CD4-positive, CD25-positive, alpha-beta regulatory T cell (primary cell): ENCODE measurements around the gene TP63. TPM values are rescaled to one million over a fixed set of nuclear protein-coding genes. Genes with fewer than 3 reads are reported as not detected.
A peak's percentile ranks its signal among the peaks of the same experiment; 100 is the strongest.

Source experiments
- ATAC-seq, 2 donors: fragments of 150-1000 bp; cut with Tn5 transposase; one replicate each; pipeline ENCODE4 v1.10.0; 2021; ENCODE audit warnings: low read depth in 2 of 2, moderate number of reproducible peaks in 2 of 2, moderate library complexity in 1 of 2
- DNase-seq, 3 donors: peaks; one replicate each; pipeline versions ENCODE4 v3.0.0 to v3.0.0-alpha.2; 2012 to 2022; ENCODE audit warnings: mixed read lengths in 1 of 3
- H3K27ac ChIP-seq: one replicate; pipeline ENCODE4 v1.7.0; 2013; ENCODE audit warnings: mild to moderate bottlenecking, low read length; ENCODE audit not compliant: insufficient read depth, poor library complexity, severe bottlenecking
- H3K27me3 ChIP-seq: one replicate; pipeline ENCODE4 v1.7.0; 2013; ENCODE audit warnings: low read length; ENCODE audit not compliant: control insufficient read depth, insufficient read depth
- H3K36me3 ChIP-seq: one replicate; pipeline ENCODE4 v1.7.0; 2013; ENCODE audit warnings: mild to moderate bottlenecking, low read length, moderate library complexity; ENCODE audit not compliant: control insufficient read depth, insufficient read depth
- H3K4me1 ChIP-seq: 2 replicates; pipeline ENCODE4 v1.7.0; 2013; ENCODE audit warnings: mild to moderate bottlenecking, low read length; ENCODE audit not compliant: insufficient read depth, control insufficient read depth, poor library complexity, severe bottlenecking
- H3K4me3 ChIP-seq: one replicate; pipeline ENCODE4 v1.7.0; 2013; ENCODE audit warnings: low read depth, mild to moderate bottlenecking, low read length, moderate library complexity
- H3K9me3 ChIP-seq, 2 experiments: 1 replicate in 1 of 2; 2 replicates in 1 of 2; pipeline ENCODE4 v1.7.0; 2013; ENCODE audit warnings: low read length in 2 of 2, mild to moderate bottlenecking in 1 of 2, moderate library complexity in 1 of 2; ENCODE audit not compliant: control insufficient read depth in 2 of 2
- H3K27ac Mint-ChIP-seq, 3 donors: one replicate each; pipeline ENCODE4 v1.8.0; 2020 to 2022; ENCODE audit warnings: mild to moderate bottlenecking in 3 of 3, mixed read lengths in 3 of 3, moderate library complexity in 2 of 3
- H3K27me3 Mint-ChIP-seq: one replicate; pipeline ENCODE4 v1.8.0; 2022; ENCODE audit warnings: mild to moderate bottlenecking, mixed read lengths
- H3K36me3 Mint-ChIP-seq: one replicate; pipeline ENCODE4 v1.8.0; 2020; ENCODE audit warnings: mixed read lengths
- H3K4me1 Mint-ChIP-seq, 4 donors: one replicate each; pipeline ENCODE4 v1.8.0; 2020 to 2022; ENCODE audit warnings: mixed read lengths in 4 of 4, mild to moderate bottlenecking in 1 of 4
- H3K4me3 Mint-ChIP-seq, 4 donors: one replicate each; pipeline ENCODE4 v1.8.0; 2020 to 2022; ENCODE audit warnings: mild to moderate bottlenecking in 4 of 4, mixed read lengths in 4 of 4, moderate library complexity in 3 of 4
- H3K9me3 Mint-ChIP-seq, 7 donors: one replicate each; pipeline ENCODE4 v1.8.0; 2020 to 2022; ENCODE audit warnings: mixed read lengths in 7 of 7, mild to moderate bottlenecking in 3 of 7, moderate library complexity in 2 of 7
- polyA plus RNA-seq, 4 donors: library from polyadenylated mRNA; unstranded; fragments of 300-500 nt; fragmentation: Illumina TruSeq; gene quantifications; one replicate each; pipeline ENCODE4 v1.2.3, GENCODE V29; 2021
- total RNA-seq: library from RNA; stranded (reverse); gene quantifications from one replicate; pipeline ENCODE4 v1.2.3, GENCODE V29; 2022

Gene TP63
- total and polyA plus RNA-seq, 5 donors from 2014 or later = 0.10 to 0.89 (median 0.20) TPM; not detected in 1

DNA sequence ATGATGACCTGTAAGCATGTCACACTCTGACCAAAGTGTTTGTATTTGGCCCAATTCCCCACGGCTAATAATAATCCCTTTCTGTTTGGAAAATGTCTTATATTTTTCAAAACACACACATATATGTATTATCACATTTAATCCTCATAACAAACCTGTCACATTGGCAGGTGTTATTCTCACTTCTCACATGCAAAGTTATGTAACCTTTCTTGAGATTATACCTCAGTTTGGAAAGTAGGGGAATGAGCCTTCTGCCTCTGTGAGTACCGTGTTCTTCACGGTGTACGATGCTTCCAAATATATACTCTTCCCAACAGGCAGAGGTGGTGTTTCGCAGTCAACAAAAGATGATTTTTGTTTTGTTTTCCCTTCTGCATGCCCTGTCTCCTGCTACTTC, 205.6 kb downstream of the TP63 start:
- Mint-ChIP-seq H3K27ac (no peak overlapping the region), H3K4me3 (no peak overlapping the region), H3K4me1 (no peaks in the 10 kb centered on the region), H3K36me3 (no peaks in the 10 kb centered on the region), H3K9me3 (peaks cover 0 to 2% (median 1%) of the 10 kb centered on the region in 7 donors), H3K27me3 (peaks cover 15% of the 10 kb centered on the region)
- no peaks in the 10 kb centered on the region for H3K4me1 ChIP-seq
- H3K36me3 ChIP-seq = no peaks in the 10 kb centered on the region
- H3K4me3 ChIP-seq = no peak overlapping the region
- no peaks in the 10 kb centered on the region for H3K9me3 ChIP-seq
- no peak for ATAC-seq
- H3K27ac ChIP-seq = no peak overlapping the region
- DNase-seq = no peak
- H3K27me3 ChIP-seq = peaks cover 2% of the 10 kb centered on the region

DNA sequence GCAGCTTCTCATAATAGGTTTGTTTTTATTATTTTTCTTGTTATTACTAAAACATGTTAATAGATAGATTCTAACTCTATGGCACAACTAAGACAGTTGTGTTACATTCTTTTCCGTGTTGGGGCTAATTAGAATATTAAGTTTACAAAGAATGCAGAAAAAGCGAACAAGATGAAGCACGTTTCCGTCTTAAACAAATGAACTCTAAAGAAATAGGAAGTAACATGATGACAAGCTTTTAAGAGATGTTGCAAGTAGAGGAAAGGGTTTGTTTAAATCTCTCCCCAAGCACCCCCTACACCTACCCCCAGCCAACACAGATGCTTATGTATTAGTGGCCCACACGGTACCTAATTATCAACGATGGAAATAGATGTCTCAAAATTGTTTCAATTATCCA, 207.1 kb downstream of the TP63 start:
- Histone ChIP-seq H3K36me3 (no peaks in the 10 kb centered on the region), H3K9me3 (no peaks in the 10 kb centered on the region), H3K27me3 (peaks cover 2% of the 10 kb centered on the region), H3K4me3 (no peak overlapping the region), H3K27ac (no peak overlapping the region), H3K4me1 (no peaks in the 10 kb centered on the region)
- peaks cover 15% of the 10 kb centered on the region for H3K27me3 Mint-ChIP-seq
- no peak overlapping the region for H3K4me3 Mint-ChIP-seq
- peaks cover 0 to 2% (median 0%) of the 10 kb centered on the region in 7 donors for H3K9me3 Mint-ChIP-seq
- DNase-seq (no peak), ATAC-seq (no peak)
- H3K4me1 Mint-ChIP-seq = no peaks in the 10 kb centered on the region
- H3K36me3 Mint-ChIP-seq = no peaks in the 10 kb centered on the region
- no peak overlapping the region for H3K27ac Mint-ChIP-seq

DNA sequence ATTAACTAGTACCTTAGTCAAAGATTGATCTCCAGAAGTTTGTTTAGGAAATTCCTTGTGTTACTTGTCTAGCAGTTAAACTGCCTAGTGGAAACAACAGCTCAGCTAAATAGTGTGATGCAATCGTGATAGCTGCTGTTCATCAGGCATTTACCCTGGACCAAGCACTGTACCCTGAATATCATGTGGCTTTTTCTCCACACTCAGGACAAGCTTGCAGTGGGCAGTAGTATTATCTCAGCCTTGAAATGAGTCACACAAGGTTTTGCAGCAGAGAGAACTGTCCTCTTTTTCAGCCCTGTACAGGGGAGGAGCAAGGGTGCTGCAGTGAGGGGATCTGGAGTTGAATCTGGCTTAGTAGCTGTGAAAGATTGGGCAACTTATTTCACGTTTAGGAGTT, 208.4 kb downstream of the TP63 start:
- H3K36me3 ChIP-seq = no peaks in the 10 kb centered on the region
- no peak for DNase-seq
- no peaks in the 10 kb centered on the region for H3K4me1 ChIP-seq
- peaks cover 2% of the 10 kb centered on the region for H3K27me3 ChIP-seq
- no peaks in the 10 kb centered on the region for H3K9me3 ChIP-seq
- no peak overlapping the region for H3K27ac ChIP-seq
- Mint-ChIP-seq H3K27me3 (peaks cover 9% of the 10 kb centered on the region), H3K4me3 (no peak overlapping the region), H3K27ac (no peak overlapping the region), H3K4me1 (no peaks in the 10 kb centered on the region), H3K36me3 (no peaks in the 10 kb centered on the region), H3K9me3 (peaks cover 0 to 2% (median 0%) of the 10 kb centered on the region in 7 donors)
- ATAC-seq = no peak
- no peak overlapping the region for H3K4me3 ChIP-seq

DNA sequence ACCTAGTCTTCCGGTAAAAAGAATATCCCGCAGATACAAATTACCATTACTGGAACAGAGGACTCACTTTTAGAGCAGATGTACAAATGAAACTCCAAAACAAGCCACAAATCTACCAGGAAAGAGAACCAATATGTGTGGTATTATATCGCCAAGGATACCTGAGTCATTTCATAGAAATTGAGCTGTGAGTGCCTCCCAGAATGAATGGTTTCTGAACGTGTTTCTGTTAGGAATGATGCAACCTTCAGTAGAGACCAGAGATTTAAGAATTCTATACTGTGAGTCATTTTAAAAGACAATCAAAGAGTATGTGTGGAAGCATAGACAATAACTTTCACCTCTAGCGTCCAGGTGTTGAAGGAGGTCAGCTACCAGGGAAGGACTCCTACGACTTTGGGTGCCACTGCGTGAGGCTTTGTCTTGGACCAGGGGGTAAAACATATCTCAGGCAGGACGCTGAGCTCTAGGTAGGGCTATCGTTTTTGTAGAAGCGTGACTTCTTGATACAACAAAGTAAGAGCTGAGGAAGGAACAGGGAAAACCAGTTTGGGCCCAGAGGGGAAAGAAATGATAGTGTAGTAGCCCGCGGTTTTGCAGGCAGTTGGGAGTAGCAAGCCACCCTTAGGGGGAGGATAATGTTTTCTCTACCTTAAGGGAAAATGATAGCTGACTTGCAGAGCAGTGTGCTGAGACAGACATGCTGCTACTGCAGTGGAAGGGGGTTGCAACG, 210.4 kb downstream of the TP63 start:
- Mint-ChIP-seq H3K9me3 (peaks cover 0 to 2% (median 0%) of the 10 kb centered on the region in 7 donors), H3K27ac (no peak overlapping the region), H3K36me3 (no peaks in the 10 kb centered on the region), H3K4me3 (no peak overlapping the region), H3K27me3 (peaks cover 10% of the 10 kb centered on the region), H3K4me1 (no peaks in the 10 kb centered on the region)
- DNase-seq (no peak), ATAC-seq (no peak)
- H3K9me3 ChIP-seq = no peaks in the 10 kb centered on the region
- H3K4me1 ChIP-seq = no peaks in the 10 kb centered on the region
- peaks cover 2% of the 10 kb centered on the region for H3K27me3 ChIP-seq
- H3K4me3 ChIP-seq = no peak overlapping the region
- H3K27ac ChIP-seq = no peak overlapping the region
- H3K36me3 ChIP-seq = no peaks in the 10 kb centered on the region

DNA sequence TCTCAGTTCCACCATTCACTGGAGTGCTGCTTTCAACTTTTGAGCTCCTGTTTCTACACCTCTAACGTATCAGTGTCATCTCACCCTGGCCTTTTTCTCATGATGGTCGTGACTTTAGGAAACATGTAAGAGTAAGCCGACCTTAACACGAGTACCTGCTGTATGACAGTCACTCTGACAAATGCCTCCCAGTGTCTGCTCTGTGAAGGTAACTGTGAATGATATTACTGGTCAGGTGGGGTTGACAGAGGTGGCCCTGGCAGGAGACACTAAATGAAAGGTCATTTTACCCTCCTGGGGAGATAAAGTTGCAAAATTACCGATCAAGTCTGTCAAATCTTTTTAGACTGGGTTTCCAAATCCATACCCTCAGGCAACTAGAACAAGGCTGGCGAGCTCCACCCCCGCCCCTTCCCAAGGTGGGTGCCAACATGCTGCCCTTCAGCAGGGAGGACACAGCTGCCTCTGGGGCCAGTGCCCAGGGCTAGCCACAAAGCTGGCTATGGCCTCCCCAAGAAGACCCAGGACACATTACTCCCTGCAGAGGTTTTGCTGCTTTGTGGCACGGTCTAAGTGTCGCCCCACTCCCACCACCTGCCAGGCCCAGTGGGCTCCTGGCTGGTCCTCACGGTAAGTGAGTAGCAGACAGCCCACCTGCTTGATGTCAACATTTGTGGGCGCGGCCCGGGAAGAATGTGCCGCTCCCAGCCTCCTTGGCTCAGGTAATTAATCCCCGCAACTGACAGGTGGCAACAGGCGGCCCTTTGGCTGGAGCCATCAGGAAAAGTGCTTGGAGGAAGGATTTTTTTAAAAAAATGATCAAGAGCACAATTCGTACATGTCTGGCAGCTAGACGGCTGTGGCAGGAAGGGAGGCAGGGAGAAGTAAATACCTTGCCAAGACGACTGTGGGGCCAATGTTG, 211.8 kb downstream of the TP63 start:
- no peak overlapping the region for H3K27ac ChIP-seq
- no peaks in the 10 kb centered on the region for H3K36me3 ChIP-seq
- DNase-seq (no peak), ATAC-seq (no peak)
- H3K27me3 ChIP-seq = peaks cover 2% of the 10 kb centered on the region
- Mint-ChIP-seq H3K36me3 (no peaks in the 10 kb centered on the region), H3K4me3 (no peak overlapping the region), H3K9me3 (peaks cover 0 to 2% (median 0%) of the 10 kb centered on the region in 7 donors), H3K27ac (no peak overlapping the region), H3K27me3 (peaks cover 9% of the 10 kb centered on the region), H3K4me1 (no peaks in the 10 kb centered on the region)
- H3K4me3 ChIP-seq = no peak overlapping the region
- H3K9me3 ChIP-seq = no peaks in the 10 kb centered on the region
- no peaks in the 10 kb centered on the region for H3K4me1 ChIP-seq

DNA sequence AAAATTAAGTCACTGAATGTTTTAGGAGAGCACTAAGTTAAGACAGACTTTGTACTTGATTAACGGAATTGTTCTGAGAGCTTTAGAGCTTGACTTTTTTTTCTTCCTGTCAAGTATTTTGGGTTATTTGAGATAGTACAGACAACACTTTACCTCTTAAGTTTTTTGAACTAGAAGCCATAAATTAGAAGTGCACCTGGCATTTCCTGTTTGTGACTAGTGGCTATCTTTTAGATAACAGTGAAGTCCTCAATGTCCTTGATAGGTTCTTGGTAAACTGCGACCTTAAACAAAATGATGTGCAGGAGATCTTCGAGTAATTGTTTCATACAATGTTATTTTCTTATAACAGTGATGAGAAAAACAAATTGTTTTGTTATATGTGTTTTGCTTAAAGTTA, 213.9 kb downstream of the TP63 start:
- H3K4me3 Mint-ChIP-seq = peak overlapping the region in 1 of 4 donors; percentile 39
- H3K27me3 Mint-ChIP-seq = peaks cover 14% of the 10 kb centered on the region
- H3K27ac Mint-ChIP-seq = no peak overlapping the region
- ATAC-seq (no peak), DNase-seq (no peak)
- no peaks in the 10 kb centered on the region for H3K9me3 ChIP-seq
- no peaks in the 10 kb centered on the region for H3K36me3 Mint-ChIP-seq
- peaks cover 2% of the 10 kb centered on the region for H3K27me3 ChIP-seq
- no peaks in the 10 kb centered on the region for H3K36me3 ChIP-seq
- no peaks in the 10 kb centered on the region for H3K4me1 ChIP-seq
- no peaks in the 10 kb centered on the region for H3K4me1 Mint-ChIP-seq
- H3K27ac ChIP-seq = no peak overlapping the region
- peaks cover 0 to 2% (median 0%) of the 10 kb centered on the region in 7 donors for H3K9me3 Mint-ChIP-seq
- H3K4me3 ChIP-seq = no peak overlapping the region

DNA sequence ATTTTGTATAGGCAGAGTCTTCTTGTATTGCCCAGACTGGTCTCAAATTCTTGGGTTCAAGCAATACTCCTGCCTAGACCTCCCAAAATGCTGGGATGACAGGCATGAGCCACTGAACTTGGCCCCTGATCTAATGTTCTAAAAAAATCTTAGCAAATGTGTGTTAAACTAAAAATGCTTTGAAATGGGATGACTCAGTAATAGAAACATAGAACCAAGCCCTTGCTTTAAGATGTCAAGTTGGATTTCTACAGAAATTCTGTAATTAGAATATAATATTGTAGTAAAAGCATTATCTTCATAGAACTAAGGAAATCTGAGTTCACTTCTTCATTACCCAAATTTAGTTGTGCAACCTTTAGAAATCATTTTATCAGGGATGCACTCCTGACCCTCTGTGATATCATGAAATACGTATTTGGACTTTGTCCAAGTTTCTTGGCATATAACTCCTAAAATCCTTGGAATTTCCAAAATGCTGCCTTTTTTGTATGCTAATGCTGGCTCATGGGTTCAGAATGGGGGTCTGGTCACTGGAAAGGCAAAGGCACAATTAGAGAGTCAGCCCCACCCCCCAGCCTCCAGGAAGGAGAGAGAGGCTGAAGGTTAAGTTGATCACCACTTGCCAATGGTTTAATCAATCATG, 217.3 kb downstream of the TP63 start:
- DNase-seq (no peak), ATAC-seq (no peak)
- Histone ChIP-seq H3K27ac (no peak overlapping the region), H3K9me3 (no peaks in the 10 kb centered on the region), H3K36me3 (no peaks in the 10 kb centered on the region), H3K4me1 (no peaks in the 10 kb centered on the region), H3K27me3 (peaks cover 2% of the 10 kb centered on the region), H3K4me3 (no peak overlapping the region)
- Mint-ChIP-seq H3K4me3 (no peak overlapping the region), H3K4me1 (no peaks in the 10 kb centered on the region), H3K27me3 (peaks cover 28% of the 10 kb centered on the region), H3K27ac (no peak overlapping the region), H3K36me3 (no peaks in the 10 kb centered on the region), H3K9me3 (peaks cover 0 to 2% (median 0%) of the 10 kb centered on the region in 7 donors)
